Inferior parietal cortex (tissue), 1 donor: ENCODE measurements around the gene PPP2R1A.
"Not testable (repeated sequence)": the region's sequence is repeated elsewhere in the genome, so short reads cannot be mapped to it uniquely, and the experiment has no call there.

Experiments
- DNase-seq: peaks from one replicate; pipeline ENCODE4 v3.0.0-alpha.2; 2016; ENCODE audit errors: extremely low spot score

Gene PPP2R1A

GRCh38 chr19:52200755-52201391 lies 11.0 kb downstream of the PPP2R1A start:
- DNase-seq: not testable (repeated sequence)

- DNase-seq: no peak
Measured at GRCh38 chr19:52206481-52206880, 16.6 kb downstream of the PPP2R1A start.

GRCh38 chr19:52211203-52211602 lies 21.4 kb downstream of the PPP2R1A start:
- no peak for DNase-seq

- no peak for DNase-seq
Measured at GRCh38 chr19:52211926-52212571, 22.2 kb downstream of the PPP2R1A start.

- DNase-seq: no peak
Measured at GRCh38 chr19:52212572-52213255, 22.9 kb downstream of the PPP2R1A start.

GRCh38 chr19:52214241-52214640 lies 24.4 kb downstream of the PPP2R1A start:
- no peak for DNase-seq

GRCh38 chr19:52216401-52216800 lies 26.5 kb downstream of the PPP2R1A start:
- DNase-seq: no peak

- DNase-seq: no peak
Measured at GRCh38 chr19:52217576-52217975, 27.7 kb downstream of the PPP2R1A start.

- DNase-seq: no peak
Measured at GRCh38 chr19:52219611-52220010, 29.8 kb downstream of the PPP2R1A start.

GRCh38 chr19:52221031-52221430 lies 31.2 kb downstream of the PPP2R1A start:
- no peak for DNase-seq

GRCh38 chr19:52221831-52222375 lies 32.1 kb downstream of the PPP2R1A start:
- no peak for DNase-seq

- DNase-seq: no peak
Measured at GRCh38 chr19:52224211-52224610, 34.4 kb downstream of the PPP2R1A start.

GRCh38 chr19:52226652-52227051 lies 36.8 kb downstream of the PPP2R1A start:
- DNase-seq: no peak

- DNase-seq: no peak
Measured at GRCh38 chr19:52227196-52227940, 37.5 kb downstream of the PPP2R1A start.

GRCh38 chr19:52227980-52228379 lies 38.1 kb downstream of the PPP2R1A start:
- DNase-seq: no peak

- no peak for DNase-seq
Measured at GRCh38 chr19:52229524-52229923, 39.7 kb downstream of the PPP2R1A start.

GRCh38 chr19:52230685-52231084 lies 40.8 kb downstream of the PPP2R1A start:
- DNase-seq: no peak

- DNase-seq: no peak
Measured at GRCh38 chr19:52231154-52231910, 41.5 kb downstream of the PPP2R1A start.

- DNase-seq: no peak
Measured at GRCh38 chr19:52234406-52234805, 44.6 kb downstream of the PPP2R1A start.

- DNase-seq: no peak
Measured at GRCh38 chr19:52237197-52237596, 47.3 kb downstream of the PPP2R1A start.

GRCh38 chr19:52237771-52238400 lies 48.0 kb downstream of the PPP2R1A start:
- DNase-seq: peak; percentile 77
